ENCODE measurements around the gene TEX53.

GRCh38 chr9:114629563-114630090, 28.0 kb downstream of the TEX53 start:
- TF ChIP-seq CTCF (IDR thresholded peaks at IDR 0.05) (no peak), ZNF232 (CRISPR knock-in tag; IDR thresholded peaks at IDR 0.05) (no peak), MAX (CRISPR knock-in tag; IDR thresholded peaks at IDR 0.05) (no peak)

All from WTC11 (cell line).